ENCODE measurements around the gene MBD5.

DNA sequence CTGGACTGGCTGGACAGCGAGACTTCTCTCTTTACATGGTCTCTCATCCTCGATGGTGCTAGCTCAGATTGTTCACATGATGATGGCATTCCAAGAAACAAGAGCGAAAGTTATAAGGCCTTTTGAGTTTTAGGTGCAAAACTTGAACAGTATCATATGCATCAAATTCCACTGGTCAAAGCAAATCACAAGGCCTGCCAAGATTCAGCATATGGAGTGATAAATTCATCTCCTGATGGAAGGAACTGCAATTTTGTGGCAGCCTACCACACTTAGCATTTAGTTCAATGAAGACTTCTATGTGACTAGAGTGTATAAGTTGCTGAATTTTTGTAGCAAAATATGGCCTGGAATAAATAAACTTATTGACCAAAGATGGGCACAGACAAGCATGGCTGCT, 429.6 kb downstream of the MBD5 start:
- TF ChIP-seq SP1 (IDR thresholded peaks at IDR 0.05) (no peak), FOXK2 (IDR thresholded peaks at IDR 0.05) (no peak), ELF4 (IDR thresholded peaks at IDR 0.05) (no peak), FOXM1 (IDR thresholded peaks at IDR 0.05; ENCODE audit: borderline replicate concordance) (no peak)
